HTR-8/SVneo (cell line): ENCODE data around the gene NADSYN1.

Source experiments
- DNase-seq: peaks from one replicate; pipeline ENCODE4 v3.0.0; 2011; ENCODE audit warnings: low spot score, mixed read lengths; ENCODE audit not compliant: insufficient read length
- FAIRE-seq: peaks from 2 replicates; lab custom pipeline; 2011; peaks lifted over from hg19 to GRCh38; lab: Jason Lieb, UNC

The NADSYN1 gene

GRCh38 chr11:71448257-71449171, 4.5 kb upstream of the NADSYN1 start, which contains the start of gene DHCR7:
Gene DHCR7, minus strand, starts transcription at chr11:71448393. Its CDS starts 3,441 bp downstream, at chr11:71444952.
- FAIRE-seq (peak; percentile 95), DNase-seq (peak; percentile 99)

- DNase-seq: no peak
- FAIRE-seq: no peak
These were observed 3.4 kb upstream of the NADSYN1 start for GRCh38 chr11:71449596-71449995.

DNA sequence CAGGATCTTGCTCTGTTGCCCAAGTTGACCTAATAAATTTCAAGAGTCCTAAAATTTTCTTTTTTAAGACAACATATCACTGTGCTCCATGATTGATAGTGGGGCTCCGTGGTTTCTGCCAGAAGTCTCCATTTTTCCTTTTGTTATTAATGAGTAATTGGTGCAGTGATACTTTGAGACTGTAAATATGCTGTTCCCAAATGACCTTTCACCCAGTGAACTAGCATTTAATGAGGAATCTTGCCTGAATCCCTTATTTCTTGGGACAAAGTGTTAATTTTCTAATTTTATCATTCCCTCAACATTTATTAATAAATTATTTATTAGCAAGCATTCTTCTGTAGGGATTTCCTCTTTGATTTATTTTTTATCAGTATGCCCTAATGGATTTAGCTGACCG, 2.5 kb upstream of the NADSYN1 start:
- DNase-seq (no peak), FAIRE-seq (no peak)

DNA sequence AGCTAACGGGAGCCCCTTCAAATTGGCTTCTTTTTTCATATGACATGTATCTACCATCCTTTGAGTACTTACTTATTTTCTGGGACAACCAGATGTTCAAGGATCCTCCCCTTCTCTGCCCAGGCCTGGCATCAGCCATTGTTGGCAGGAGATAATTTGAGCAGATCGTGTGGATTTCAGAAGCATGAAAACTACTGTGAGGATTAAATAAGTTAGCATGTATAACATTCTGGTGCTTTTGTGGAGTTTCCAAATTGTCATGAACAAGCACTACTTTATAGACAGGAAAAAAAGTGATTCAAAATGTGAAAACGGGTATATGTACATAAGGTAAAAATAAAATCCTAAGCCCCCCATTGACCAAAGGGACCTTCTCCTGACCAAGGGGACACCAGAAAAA, 2.1 kb upstream of the NADSYN1 start:
- DNase-seq (no peak), FAIRE-seq (no peak)

DNA sequence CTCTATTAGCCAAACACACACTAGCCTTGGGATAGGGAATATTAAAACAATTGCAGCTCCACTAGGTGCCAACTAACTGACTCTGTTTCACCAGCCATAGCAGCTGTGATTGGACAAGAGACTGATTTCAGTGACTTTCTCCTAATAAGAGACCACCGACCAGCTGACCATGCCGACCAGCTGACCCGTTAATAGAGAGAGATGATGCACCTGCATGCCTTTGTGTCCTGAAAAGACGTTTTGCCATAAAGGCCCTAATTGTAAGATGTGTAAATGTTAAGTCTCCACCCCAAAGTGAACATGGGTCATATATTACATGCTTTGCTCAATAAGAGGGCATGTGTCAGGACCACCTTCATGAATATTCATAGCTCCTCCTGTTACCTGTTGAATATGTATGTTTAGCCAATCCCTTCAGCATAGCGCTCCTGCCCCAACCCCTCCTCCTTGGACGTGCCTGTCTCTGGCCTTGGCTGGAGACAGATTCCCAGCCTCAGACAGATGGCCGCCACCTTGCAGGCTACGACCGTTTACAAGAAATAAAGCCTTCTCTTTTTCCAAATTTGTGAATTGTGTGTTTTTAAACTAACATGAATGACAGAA, 1.3 kb upstream of the NADSYN1 start:
- no peak for DNase-seq
- FAIRE-seq: no peak

GRCh38 chr11:71452199-71453036, 585 bp upstream of the NADSYN1 start:
- no peak for FAIRE-seq

GRCh38 chr11:71453918-71454304, 908 bp downstream of the NADSYN1 start:
- DNase-seq (no peak), FAIRE-seq (no peak)

More at GRCh38 chr11:71452199-71453036, 585 bp upstream of the NADSYN1 start:
- DNase-seq: no peak

- DNase-seq: no peak
- no peak for FAIRE-seq
These were observed 1.6 kb downstream of the NADSYN1 start for GRCh38 chr11:71454470-71455113.

DNA sequence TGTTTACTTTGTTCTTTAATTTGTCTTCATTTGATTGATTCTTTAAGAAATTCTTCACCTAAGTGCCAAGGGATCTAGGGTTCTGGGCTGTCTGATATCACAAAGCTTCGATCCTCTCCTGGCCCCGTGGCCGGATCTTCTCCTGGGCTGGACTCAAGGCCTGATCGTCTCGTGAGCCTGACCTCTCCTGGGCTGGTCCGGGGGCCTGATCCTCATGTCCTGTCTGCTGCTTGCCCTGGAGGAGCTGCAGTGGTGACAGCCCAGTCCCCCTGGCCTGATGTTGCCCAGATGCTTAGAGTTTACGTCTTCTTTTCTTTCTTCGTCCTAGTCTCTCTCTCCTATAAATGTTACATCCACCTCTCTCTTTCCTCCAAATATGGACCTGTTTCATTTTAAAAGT, 3.3 kb downstream of the NADSYN1 start:
- DNase-seq (no peak), FAIRE-seq (no peak)

GRCh38 chr11:71456831-71457230, 3.8 kb downstream of the NADSYN1 start:
- FAIRE-seq: no peak

GRCh38 chr11:71458146-71459070, 5.4 kb downstream of the NADSYN1 start:
- FAIRE-seq (no peak), DNase-seq (no peak)

More at GRCh38 chr11:71456831-71457230, 3.8 kb downstream of the NADSYN1 start:
- DNase-seq: no peak

DNA sequence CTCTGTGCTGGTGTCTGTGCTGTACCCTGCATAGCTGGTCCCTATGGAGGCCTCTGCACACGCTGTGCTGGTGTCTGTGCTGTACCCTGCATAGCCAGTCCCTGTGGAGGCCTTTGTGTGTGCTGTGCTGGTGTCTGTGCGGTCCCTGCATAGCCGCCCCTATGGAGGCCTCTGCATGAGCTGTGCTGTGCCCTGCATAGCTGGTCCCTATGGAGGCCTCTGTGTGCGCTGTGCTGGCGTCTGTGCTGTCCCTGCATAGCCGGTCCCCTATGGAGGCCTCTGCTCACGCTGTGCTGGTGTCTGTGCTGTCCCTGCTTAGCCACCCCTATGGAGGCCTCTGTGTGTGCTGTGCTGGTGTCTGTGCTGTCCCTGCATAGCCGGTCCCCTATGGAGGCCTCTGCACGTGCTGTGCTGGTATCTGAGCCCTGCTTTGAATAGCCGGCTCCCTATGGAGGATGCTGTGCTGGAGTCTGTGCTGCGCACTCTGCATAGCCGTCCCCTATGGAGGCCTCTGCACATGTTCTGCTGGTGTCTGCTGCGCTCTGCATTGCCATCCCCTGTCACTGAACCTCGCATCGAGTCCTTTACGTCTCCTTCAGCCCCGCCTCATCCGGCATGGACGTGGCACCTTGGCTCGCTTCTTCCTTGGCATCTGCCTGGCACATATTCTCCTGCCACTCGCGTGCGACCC, 6.2 kb downstream of the NADSYN1 start:
- DNase-seq (no peak), FAIRE-seq (no peak)

DNA sequence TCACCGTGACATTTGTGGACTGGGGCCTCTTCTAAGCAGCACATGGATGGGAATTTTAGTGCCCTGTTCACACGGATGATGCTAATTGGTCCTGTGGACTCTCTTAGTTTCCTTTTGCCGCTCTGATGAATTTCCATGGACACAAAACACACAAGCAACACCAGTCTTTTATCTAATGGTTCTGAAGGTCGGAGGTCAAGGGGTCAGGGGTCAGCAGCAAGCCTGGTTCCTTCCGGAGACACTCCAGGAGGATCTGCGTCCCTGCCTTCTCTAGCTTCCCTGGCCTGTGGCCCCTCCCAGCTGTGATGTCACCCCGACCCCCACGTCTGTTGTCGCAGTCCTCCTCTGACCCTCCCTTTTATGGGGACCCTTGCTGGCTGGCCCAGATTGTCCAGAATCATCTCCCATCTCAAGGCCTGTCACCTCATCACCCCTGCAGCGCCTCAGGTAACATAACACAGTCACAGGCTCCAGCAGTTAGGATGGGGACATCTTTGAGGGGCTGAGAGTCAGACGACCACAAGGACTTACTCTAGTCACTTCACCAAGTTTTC, 6.8 kb downstream of the NADSYN1 start:
- no peak for DNase-seq
- FAIRE-seq: no peak

- DNase-seq (no peak), FAIRE-seq (no peak)
These were observed 8.7 kb downstream of the NADSYN1 start for GRCh38 chr11:71461696-71462095.

- DNase-seq: no peak
- no peak for FAIRE-seq
These were observed 9.7 kb downstream of the NADSYN1 start for GRCh38 chr11:71462726-71463125.

DNA sequence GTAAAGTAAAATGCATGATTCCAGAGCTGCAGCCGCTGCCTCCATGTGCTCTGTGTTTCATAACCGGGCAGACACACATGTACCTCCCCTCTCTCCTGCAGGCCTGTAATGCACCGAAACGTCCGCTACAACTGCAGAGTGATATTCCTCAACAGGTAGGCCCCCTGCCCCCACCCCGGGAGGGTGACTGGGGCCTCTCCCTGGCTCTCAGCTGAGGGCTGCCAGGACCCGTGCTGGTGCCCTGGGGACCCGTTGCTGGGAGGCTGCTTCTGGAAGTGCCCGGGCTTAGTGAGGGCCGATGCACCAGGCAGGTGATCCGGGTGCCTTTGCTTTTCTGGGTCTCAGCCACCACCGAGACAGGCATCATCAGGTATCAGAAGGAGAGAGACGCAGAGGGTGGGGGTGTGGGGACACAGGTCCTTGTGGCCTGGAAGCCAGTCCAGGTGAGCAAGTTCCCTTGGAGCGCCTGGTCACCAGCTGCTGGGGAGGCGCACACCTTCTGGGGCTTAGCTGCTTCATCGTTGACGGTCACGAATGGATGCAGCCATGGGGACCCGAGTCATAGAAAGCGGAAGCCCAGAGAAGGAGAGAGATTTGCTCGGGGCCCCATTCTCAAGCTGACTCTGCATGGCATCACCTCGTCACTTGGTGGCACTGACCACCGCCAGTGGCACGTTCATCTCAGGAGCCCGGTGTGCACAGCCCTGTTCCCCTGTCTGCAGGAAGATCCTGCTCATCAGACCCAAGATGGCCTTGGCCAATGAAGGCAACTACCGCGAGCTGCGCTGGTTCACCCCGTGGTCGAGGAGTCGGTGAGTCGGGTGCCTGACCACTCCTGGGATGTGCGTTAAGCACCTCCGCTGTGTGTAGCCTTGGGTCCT, 10.6 kb downstream of the NADSYN1 start:
- DNase-seq (no peak), FAIRE-seq (no peak)

DNA sequence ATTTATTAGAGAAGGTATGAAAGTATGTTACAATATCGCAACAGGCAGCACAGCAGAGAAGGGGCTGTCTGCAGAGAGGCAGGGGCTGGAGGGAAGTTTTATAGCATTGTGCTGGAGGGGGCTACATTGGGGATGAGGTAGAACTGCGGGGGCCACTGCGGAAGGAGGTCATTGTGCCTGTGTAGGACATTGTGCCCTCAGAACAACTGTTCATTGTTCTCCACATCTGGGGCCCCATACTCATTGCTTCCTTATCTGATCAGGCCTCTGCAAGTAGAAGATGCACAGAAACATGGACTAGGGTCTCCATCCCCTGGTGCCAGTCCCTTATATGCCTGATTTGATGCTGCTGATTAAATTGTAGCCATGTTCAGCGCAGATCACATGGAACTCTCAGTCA, 12.1 kb downstream of the NADSYN1 start:
- DNase-seq (no peak), FAIRE-seq (no peak)
